Lung (tissue), 12 donors: Measurements from ENCODE around the gene ERCC6L2. TPM values are rescaled to one million over a fixed set of nuclear protein-coding genes. Genes with fewer than 3 reads are reported as not detected.

Source experiments
- ATAC-seq: fragments of 200-7000 bp; cut with Tn5 transposase; one replicate; pipeline ENCODE4 v1.9.1; 2020; ENCODE audit warnings: moderate number of reproducible peaks; ENCODE audit not compliant: insufficient read depth, low FRiP score
- DNase-seq, 3 donors: peaks; one replicate each; pipeline ENCODE4 v3.0.0-alpha.2; 2013 to 2017
- H3K27ac ChIP-seq, 2 donors: one replicate each; pipeline ENCODE4 v1.5.1; 2013; ENCODE audit warnings: mild to moderate bottlenecking in 2 of 2, moderate library complexity in 2 of 2, control low read depth in 1 of 2, inconsistent platforms in 1 of 2, low read depth in 1 of 2, low read length in 1 of 2
- H3K27me3 ChIP-seq, 3 donors: one replicate each; pipeline ENCODE4 v1.5.1; 2013; ENCODE audit warnings: low read length in 2 of 3; ENCODE audit not compliant: control insufficient read depth in 3 of 3, insufficient read depth in 3 of 3
- H3K36me3 ChIP-seq, 4 donors: one replicate each; pipeline ENCODE4 v1.5.1; 2013; ENCODE audit warnings: low read length in 4 of 4, mild to moderate bottlenecking in 1 of 4, moderate library complexity in 1 of 4; ENCODE audit not compliant: control insufficient read depth in 4 of 4, insufficient read depth in 4 of 4
- H3K4me1 ChIP-seq, 5 donors: one replicate each; pipeline ENCODE4 v1.5.1; 2013; ENCODE audit warnings: low read length in 5 of 5, mild to moderate bottlenecking in 2 of 5, moderate library complexity in 1 of 5; ENCODE audit not compliant: control insufficient read depth in 5 of 5, insufficient read depth in 5 of 5
- H3K4me3 ChIP-seq: one replicate; pipeline ENCODE4 v1.5.1; 2013; ENCODE audit warnings: mild to moderate bottlenecking, control low read depth, moderate library complexity
- H3K9ac ChIP-seq, 2 donors: one replicate each; pipeline ENCODE4 v1.5.1; 2013; ENCODE audit warnings: low read length in 2 of 2, control low read depth in 1 of 2; ENCODE audit not compliant: insufficient read depth in 1 of 2
- H3K9me3 ChIP-seq, 4 donors: one replicate each; pipeline ENCODE4 v1.5.1; 2013; ENCODE audit warnings: low read length in 3 of 4, mild to moderate bottlenecking in 1 of 4, moderate library complexity in 1 of 4; ENCODE audit not compliant: control insufficient read depth in 4 of 4, insufficient read depth in 3 of 4
- WGBS, 2 donors: extraction: QIAGEN DNeasy Blood & Tissue Kit; methylation state at CpG; one replicate each; pipeline ENCODE4 v1.1.7; 2013; 5-methylcytosine and 5-hydroxymethylcytosine counted together
- polyA plus RNA-seq, 2 donors: library from polyadenylated mRNA; stranded (reverse); fragments of 200-250 nt; gene quantifications; one replicate each; pipeline ENCODE4 v1.2.1, GENCODE V29; 2013
- total RNA-seq, 2 donors: library from RNA; depleted of rRNA in 1 of 2; stranded (reverse); fragments of >200 nt in 1 of 2; gene quantifications; one replicate each; pipeline ENCODE4 v1.2.1, GENCODE V29; 2014 to 2021
- TF ChIP-seq, protein P1 (sequence below): IDR thresholded peaks from 2 replicates; pipeline ENCODE4 v1.5.1; 2012; ENCODE audit warnings: mild to moderate bottlenecking; ENCODE audit errors: control extremely low read depth, extremely low read depth
- donor health status: control.
- donor health status: control.
- donor health status: Bipolar disorder and iron deficiency.
- donor health status: healthy.
- donor health status: DM: yes; HTN: yes; CAD: no.

The ERCC6L2 gene
- total and polyA plus RNA-seq, 4 donors: 4.3 to 125 (median 24.5) TPM

DNA sequence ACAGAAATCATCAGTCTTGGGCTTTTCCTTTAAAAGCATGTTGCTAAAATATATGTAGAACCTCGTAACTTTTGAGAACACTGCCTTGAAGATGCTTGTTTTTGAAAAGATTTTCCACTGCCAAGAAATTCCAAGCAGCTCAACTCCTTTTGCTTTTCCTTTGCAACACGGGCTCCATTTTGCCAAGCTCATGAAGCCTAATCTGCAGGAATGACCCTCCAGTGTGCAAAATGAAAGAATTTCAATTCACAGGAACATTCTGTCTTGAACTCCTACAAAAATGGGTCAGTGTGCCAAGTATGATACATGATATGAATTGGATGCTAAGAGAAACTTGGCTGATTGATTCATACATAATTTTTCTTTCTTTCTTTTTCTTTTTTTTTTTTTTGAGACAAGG is 35.4 kb upstream of the ERCC6L2 start:
- TF ChIP-seq, protein P1, sequence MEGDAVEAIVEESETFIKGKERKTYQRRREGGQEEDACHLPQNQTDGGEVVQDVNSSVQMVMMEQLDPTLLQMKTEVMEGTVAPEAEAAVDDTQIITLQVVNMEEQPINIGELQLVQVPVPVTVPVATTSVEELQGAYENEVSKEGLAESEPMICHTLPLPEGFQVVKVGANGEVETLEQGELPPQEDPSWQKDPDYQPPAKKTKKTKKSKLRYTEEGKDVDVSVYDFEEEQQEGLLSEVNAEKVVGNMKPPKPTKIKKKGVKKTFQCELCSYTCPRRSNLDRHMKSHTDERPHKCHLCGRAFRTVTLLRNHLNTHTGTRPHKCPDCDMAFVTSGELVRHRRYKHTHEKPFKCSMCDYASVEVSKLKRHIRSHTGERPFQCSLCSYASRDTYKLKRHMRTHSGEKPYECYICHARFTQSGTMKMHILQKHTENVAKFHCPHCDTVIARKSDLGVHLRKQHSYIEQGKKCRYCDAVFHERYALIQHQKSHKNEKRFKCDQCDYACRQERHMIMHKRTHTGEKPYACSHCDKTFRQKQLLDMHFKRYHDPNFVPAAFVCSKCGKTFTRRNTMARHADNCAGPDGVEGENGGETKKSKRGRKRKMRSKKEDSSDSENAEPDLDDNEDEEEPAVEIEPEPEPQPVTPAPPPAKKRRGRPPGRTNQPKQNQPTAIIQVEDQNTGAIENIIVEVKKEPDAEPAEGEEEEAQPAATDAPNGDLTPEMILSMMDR: no peak
- Histone ChIP-seq H3K27ac (no peak overlapping the region), H3K4me3 (no peak overlapping the region), H3K36me3 (no peaks in the 10 kb centered on the region), H3K9me3 (peaks cover 0 to 5% (median 0%) of the 10 kb centered on the region in 4 donors), H3K27me3 (no peaks in the 10 kb centered on the region), H3K9ac (no peak overlapping the region), H3K4me1 (peaks cover 0 to 16% (median 5%) of the 10 kb centered on the region in 5 donors)
- 62 to 85% methylated on average over 2 of the region's 2 CpGs for WGBS, 2 donors
- ATAC-seq (no peak), DNase-seq (peak; percentile 42 to 86 (median 84))

- H3K27me3 ChIP-seq: no peaks in the 10 kb centered on the region
- H3K36me3 ChIP-seq: no peaks in the 10 kb centered on the region
- H3K27ac ChIP-seq: no peak overlapping the region
- H3K9ac ChIP-seq: no peak overlapping the region
- no peak for ATAC-seq
- WGBS, 2 donors: 91 to 93% methylated on average over 3 of the region's 3 CpGs
- H3K9me3 ChIP-seq: peaks cover 0 to 5% (median 0%) of the 10 kb centered on the region in 4 donors
- H3K4me3 ChIP-seq: no peak overlapping the region
- DNase-seq: no peak
- peaks cover 0 to 29% (median 5%) of the 10 kb centered on the region in 5 donors for H3K4me1 ChIP-seq
- TF ChIP-seq, protein P1: no peak
Measured at GRCh38 chr9:95841377-95841776, 34.1 kb upstream of the ERCC6L2 start.

DNA sequence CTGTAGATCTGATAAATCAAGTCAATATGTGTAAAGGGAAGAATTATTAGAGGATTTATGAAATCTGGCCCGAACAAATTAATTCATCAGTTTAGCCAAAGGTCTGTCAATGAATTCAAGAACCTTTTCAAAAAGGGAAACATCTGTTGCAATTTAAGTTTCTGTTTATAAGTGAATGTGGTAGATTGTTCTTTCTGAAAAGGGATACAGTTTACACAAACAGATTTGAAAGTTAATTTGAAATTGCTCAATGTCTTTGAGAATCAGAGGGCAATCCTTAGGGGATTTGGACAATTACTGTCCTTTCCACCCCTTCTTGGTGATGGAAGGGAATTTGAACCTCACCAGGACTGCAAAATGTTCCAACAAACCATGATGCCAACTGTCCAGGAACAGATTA is 29.7 kb upstream of the ERCC6L2 start:
- TF ChIP-seq, protein P1: no peak
- H3K9ac ChIP-seq: no peak overlapping the region
- H3K27me3 ChIP-seq: no peaks in the 10 kb centered on the region
- H3K9me3 ChIP-seq: peaks cover 0 to 5% (median 0%) of the 10 kb centered on the region in 4 donors
- peaks cover 0 to 1% (median 0%) of the 10 kb centered on the region in 4 donors for H3K36me3 ChIP-seq
- H3K4me3 ChIP-seq: no peak overlapping the region
- DNase-seq (peak in 2 of 3 donors; percentile 44 to 50), ATAC-seq (no peak)
- H3K4me1 ChIP-seq: peaks cover 0 to 16% (median 3%) of the 10 kb centered on the region in 5 donors
- WGBS, 2 donors: 67 to 72% methylated on average over 1 of the region's 1 CpG
- H3K27ac ChIP-seq: no peak overlapping the region

- Histone ChIP-seq H3K4me3 (no peak overlapping the region), H3K9ac (no peak overlapping the region), H3K27me3 (no peaks in the 10 kb centered on the region), H3K27ac (no peak overlapping the region), H3K9me3 (no peaks in the 10 kb centered on the region), H3K36me3 (peaks cover 0 to 1% (median 0%) of the 10 kb centered on the region in 4 donors), H3K4me1 (peaks cover 0 to 20% (median 3%) of the 10 kb centered on the region in 5 donors)
- DNase-seq: no peak
- ATAC-seq: no peak
- TF ChIP-seq, protein P1: no peak
Measured at GRCh38 chr9:95848764-95849163, 26.7 kb upstream of the ERCC6L2 start.
